ENCODE data around the gene KMT2C.

DNA sequence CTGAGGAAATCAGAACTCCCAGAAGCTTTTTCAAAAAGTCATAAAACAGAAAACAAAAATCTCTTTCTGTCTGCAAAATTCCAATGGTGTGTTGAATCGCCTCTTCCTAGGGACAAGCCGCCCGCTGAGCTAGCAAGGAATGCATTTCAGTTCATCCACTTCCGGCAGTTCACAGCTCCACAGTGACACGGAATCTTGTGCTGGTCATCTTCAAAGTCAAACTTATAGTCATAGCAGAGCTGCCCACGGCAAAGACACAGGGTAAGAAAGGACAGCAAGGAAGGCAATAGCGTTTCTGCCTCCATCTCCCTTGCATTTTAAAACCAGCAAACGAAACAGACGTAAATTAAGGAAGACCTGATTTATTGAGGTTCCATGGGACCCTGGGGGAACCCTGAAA is 299.1 kb downstream of the KMT2C start:
- TF ChIP-seq, protein P1, sequence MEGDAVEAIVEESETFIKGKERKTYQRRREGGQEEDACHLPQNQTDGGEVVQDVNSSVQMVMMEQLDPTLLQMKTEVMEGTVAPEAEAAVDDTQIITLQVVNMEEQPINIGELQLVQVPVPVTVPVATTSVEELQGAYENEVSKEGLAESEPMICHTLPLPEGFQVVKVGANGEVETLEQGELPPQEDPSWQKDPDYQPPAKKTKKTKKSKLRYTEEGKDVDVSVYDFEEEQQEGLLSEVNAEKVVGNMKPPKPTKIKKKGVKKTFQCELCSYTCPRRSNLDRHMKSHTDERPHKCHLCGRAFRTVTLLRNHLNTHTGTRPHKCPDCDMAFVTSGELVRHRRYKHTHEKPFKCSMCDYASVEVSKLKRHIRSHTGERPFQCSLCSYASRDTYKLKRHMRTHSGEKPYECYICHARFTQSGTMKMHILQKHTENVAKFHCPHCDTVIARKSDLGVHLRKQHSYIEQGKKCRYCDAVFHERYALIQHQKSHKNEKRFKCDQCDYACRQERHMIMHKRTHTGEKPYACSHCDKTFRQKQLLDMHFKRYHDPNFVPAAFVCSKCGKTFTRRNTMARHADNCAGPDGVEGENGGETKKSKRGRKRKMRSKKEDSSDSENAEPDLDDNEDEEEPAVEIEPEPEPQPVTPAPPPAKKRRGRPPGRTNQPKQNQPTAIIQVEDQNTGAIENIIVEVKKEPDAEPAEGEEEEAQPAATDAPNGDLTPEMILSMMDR (IDR thresholded peaks at IDR 0.05) = no peak
- TF ChIP-seq POLR2A (IDR thresholded peaks at IDR 0.05) = no peak
